C4-2B (cell line): Measurements from ENCODE around the gene PTPRN2.

Experiments
- ZFX ChIP-seq: fragments of 450-650 bp; IDR thresholded peaks from 2 replicates; pipeline ENCODE4 v1.6.1; 2017
- TF ChIP-seq, protein P1 (sequence below): fragments of 450-650 bp; conservative IDR thresholded peaks from 2 replicates; pipeline ENCODE4 v1.5.1; 2017; ENCODE audit warnings: mild to moderate bottlenecking

DNA sequence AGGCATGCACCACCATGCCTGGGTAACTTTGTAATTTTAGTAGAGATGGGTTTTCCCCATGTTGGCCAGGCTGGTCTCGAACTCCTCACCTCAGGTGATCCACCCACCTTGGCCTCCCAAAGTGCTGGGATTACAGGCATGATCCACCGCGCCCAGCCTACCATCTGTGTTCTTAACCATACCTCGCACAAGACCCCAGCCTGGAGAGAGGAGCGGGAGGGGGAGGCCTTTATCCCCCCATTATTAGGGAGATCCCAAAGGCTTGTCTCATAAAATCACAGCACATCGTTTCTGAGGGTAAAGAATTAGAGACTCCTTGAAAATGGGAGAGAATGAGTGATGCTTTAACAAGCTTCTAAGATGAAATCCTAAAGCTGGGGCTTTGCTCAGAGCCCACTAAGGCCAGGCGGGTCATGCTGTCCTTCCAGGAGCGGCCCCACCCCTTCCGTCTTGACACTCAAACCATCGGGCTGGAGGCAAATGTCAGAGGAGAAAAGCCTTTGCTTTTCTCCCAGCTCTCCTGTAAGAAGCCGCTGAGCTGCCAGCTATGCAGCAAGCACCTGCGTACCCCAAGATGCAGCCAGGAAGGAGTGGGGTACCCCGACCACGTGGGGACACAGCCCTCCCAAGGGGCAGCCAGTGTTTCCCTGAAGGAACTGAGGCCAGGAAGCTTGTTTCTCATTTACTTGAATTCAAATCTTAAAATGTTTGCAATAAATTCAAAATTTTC lies 339.7 kb downstream of the PTPRN2 start:
- TF ChIP-seq, protein P1, sequence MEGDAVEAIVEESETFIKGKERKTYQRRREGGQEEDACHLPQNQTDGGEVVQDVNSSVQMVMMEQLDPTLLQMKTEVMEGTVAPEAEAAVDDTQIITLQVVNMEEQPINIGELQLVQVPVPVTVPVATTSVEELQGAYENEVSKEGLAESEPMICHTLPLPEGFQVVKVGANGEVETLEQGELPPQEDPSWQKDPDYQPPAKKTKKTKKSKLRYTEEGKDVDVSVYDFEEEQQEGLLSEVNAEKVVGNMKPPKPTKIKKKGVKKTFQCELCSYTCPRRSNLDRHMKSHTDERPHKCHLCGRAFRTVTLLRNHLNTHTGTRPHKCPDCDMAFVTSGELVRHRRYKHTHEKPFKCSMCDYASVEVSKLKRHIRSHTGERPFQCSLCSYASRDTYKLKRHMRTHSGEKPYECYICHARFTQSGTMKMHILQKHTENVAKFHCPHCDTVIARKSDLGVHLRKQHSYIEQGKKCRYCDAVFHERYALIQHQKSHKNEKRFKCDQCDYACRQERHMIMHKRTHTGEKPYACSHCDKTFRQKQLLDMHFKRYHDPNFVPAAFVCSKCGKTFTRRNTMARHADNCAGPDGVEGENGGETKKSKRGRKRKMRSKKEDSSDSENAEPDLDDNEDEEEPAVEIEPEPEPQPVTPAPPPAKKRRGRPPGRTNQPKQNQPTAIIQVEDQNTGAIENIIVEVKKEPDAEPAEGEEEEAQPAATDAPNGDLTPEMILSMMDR, result no peak
- no peak for TF ChIP-seq ZFX
